HEK293 (cell line): ENCODE data around the gene CHRNA7.

Experiments
- CTCF ChIA-PET: fragments of 350-600 bp; formaldehyde crosslinking; extraction: SDS; loops from one replicate; lab custom pipeline; 2021; ENCODE audit warnings: antibody characterized with exemption; lab: Yijun Ruan, JAX
- POLR2A ChIA-PET: fragments of 300-600 bp; formaldehyde crosslinking; extraction: SDS; loops from one replicate; lab custom pipeline; 2020; ENCODE audit warnings: antibody characterized with exemption, inconsistent platforms; lab: Yijun Ruan, JAX
- H3K27ac ChIP-seq: fragments of 200-500 bp; sonication (Bioruptor generic); 2 replicates; pipeline ENCODE4 v1.5.1; 2014; ENCODE audit warnings: low read depth, low read length, control low read depth, inconsistent platforms; ENCODE audit errors: extremely low read depth
- H3K36me3 ChIP-seq, 2 experiments: fragments of 200-500 bp in 1 of 2; sonication (Bioruptor generic) in 1 of 2; 1 replicate in 1 of 2; 2 replicates in 1 of 2; pipeline ENCODE4 v1.5.1; 2014 to 2017; ENCODE audit warnings: inconsistent platforms in 2 of 2, low read length in 2 of 2; ENCODE audit not compliant: control insufficient read depth in 2 of 2, insufficient read depth in 1 of 2
- H3K4me1 ChIP-seq: fragments of 200-500 bp; sonication (Bioruptor generic); 2 replicates; pipeline ENCODE4 v1.5.1; 2014; ENCODE audit warnings: mild to moderate bottlenecking, low read length, inconsistent platforms; ENCODE audit not compliant: control insufficient read depth, insufficient read depth
- H3K4me3 ChIP-seq: 2 replicates; pipeline ENCODE4 v1.5.1; 2011; ENCODE audit warnings: low read depth, mild to moderate bottlenecking, control low read depth, low read length, moderate library complexity
- H3K9me3 ChIP-seq: fragments of 200-500 bp; sonication (Bioruptor generic); 2 replicates; pipeline ENCODE4 v1.5.1; 2014; ENCODE audit warnings: low read depth, low read length, inconsistent platforms; ENCODE audit not compliant: control insufficient read depth, insufficient read depth
- GLI4 ChIP-seq: fragments of 450-650 bp; formaldehyde crosslinking; IDR thresholded peaks from 2 replicates; pipeline ENCODE4 v1.5.1; 2016; ENCODE audit warnings: missing biosample characterization, missing genetic modification characterization
- KLF16 ChIP-seq: fragments of 450-650 bp; formaldehyde crosslinking; IDR thresholded peaks from 2 replicates; pipeline ENCODE4 v1.5.1; 2017; ENCODE audit warnings: missing biosample characterization, missing genetic modification characterization
- SETDB1 ChIP-seq: IDR thresholded peaks from one replicate; pipeline ENCODE4 v1.6.1; 2017; ENCODE audit warnings: mild to moderate bottlenecking, low read length, moderate library complexity, mixed read lengths; ENCODE audit not compliant: insufficient read length
- SP2 ChIP-seq: fragments of 450-650 bp; formaldehyde crosslinking; IDR thresholded peaks from 2 replicates; pipeline ENCODE4 v1.5.1; 2016; ENCODE audit warnings: missing biosample characterization, missing genetic modification characterization
- ZBTB20 ChIP-seq: fragments of 450-650 bp; formaldehyde crosslinking; IDR thresholded peaks from 2 replicates; pipeline ENCODE4 v1.5.1; 2016; ENCODE audit warnings: missing biosample characterization, missing genetic modification characterization
- ZBTB21 ChIP-seq: fragments of 450-650 bp; formaldehyde crosslinking; IDR thresholded peaks from 2 replicates; pipeline ENCODE4 v1.5.1; 2017; ENCODE audit warnings: missing biosample characterization, missing genetic modification characterization
- ZBTB8A ChIP-seq: fragments of 450-650 bp; formaldehyde crosslinking; IDR thresholded peaks from 2 replicates; pipeline ENCODE4 v1.5.1; 2016; ENCODE audit warnings: missing biosample characterization, missing genetic modification characterization
- ZNF16 ChIP-seq: fragments of 450-650 bp; formaldehyde crosslinking; IDR thresholded peaks from 2 replicates; pipeline ENCODE4 v1.5.1; 2016; ENCODE audit warnings: low read depth, missing biosample characterization, missing genetic modification characterization
- ZNF354C ChIP-seq: fragments of 450-650 bp; formaldehyde crosslinking; IDR thresholded peaks from 2 replicates; pipeline ENCODE4 v1.5.1; 2016; ENCODE audit warnings: missing biosample characterization, missing genetic modification characterization, low read depth, borderline replicate concordance
- ZNF391 ChIP-seq: fragments of 450-650 bp; formaldehyde crosslinking; IDR thresholded peaks from 2 replicates; pipeline ENCODE4 v1.5.1; 2016; ENCODE audit warnings: low read depth, missing biosample characterization, missing genetic modification characterization, borderline replicate concordance
- ZNF623 ChIP-seq: fragments of 450-650 bp; formaldehyde crosslinking; IDR thresholded peaks from 2 replicates; pipeline ENCODE4 v1.5.1; 2016; ENCODE audit warnings: missing biosample characterization, missing genetic modification characterization
- ZNF677 ChIP-seq: fragments of 450-650 bp; IDR thresholded peaks from 2 replicates; pipeline ENCODE4 v1.5.0; 2018; ENCODE audit warnings: missing biosample characterization, mild to moderate bottlenecking, missing genetic modification characterization, moderate library complexity
- ZNF791 ChIP-seq: fragments of 450-650 bp; formaldehyde crosslinking; IDR thresholded peaks from 2 replicates; pipeline ENCODE4 v1.5.1; 2016; ENCODE audit warnings: missing biosample characterization, missing genetic modification characterization
- ZNF792 ChIP-seq: fragments of 450-650 bp; formaldehyde crosslinking; IDR thresholded peaks from 2 replicates; pipeline ENCODE4 v1.5.1; 2016; ENCODE audit warnings: missing biosample characterization, missing genetic modification characterization
- TF ChIP-seq, protein P1 (sequence below): fragments of 450-650 bp; formaldehyde crosslinking; IDR thresholded peaks from 2 replicates; pipeline ENCODE4 v1.5.1; 2016; ENCODE audit warnings: missing biosample characterization, missing genetic modification characterization
- TF ChIP-seq, protein P2 (sequence below): fragments of 450-650 bp; formaldehyde crosslinking; IDR thresholded peaks from 2 replicates; pipeline ENCODE4 v1.5.1; 2016; ENCODE audit warnings: missing biosample characterization, missing genetic modification characterization
- TF ChIP-seq, protein P3 (sequence below): fragments of 450-650 bp; formaldehyde crosslinking; IDR thresholded peaks from 2 replicates; pipeline ENCODE4 v1.5.1; 2016; ENCODE audit warnings: missing biosample characterization, missing genetic modification characterization
- TF ChIP-seq, protein P4 (sequence below): fragments of 450-650 bp; IDR thresholded peaks from 2 replicates; pipeline ENCODE4 v1.5.1; 2018; ENCODE audit warnings: missing biosample characterization, mild to moderate bottlenecking, missing genetic modification characterization
- TF ChIP-seq, protein P5 (sequence below): fragments of 450-650 bp; formaldehyde crosslinking; IDR thresholded peaks from 2 replicates; pipeline ENCODE4 v1.5.1; 2016; ENCODE audit warnings: missing biosample characterization, missing genetic modification characterization
- TF ChIP-seq, protein P6 (sequence below): fragments of 450-650 bp; formaldehyde crosslinking; IDR thresholded peaks from 2 replicates; pipeline ENCODE4 v1.5.0; 2017; ENCODE audit warnings: missing biosample characterization, missing genetic modification characterization, borderline replicate concordance
- TF ChIP-seq, protein P7 (sequence below): fragments of 450-650 bp; formaldehyde crosslinking; IDR thresholded peaks from 2 replicates; pipeline ENCODE4 v1.5.1; 2016; ENCODE audit warnings: missing biosample characterization, missing genetic modification characterization
- TF ChIP-seq, protein P8 (sequence below): fragments of 450-650 bp; formaldehyde crosslinking; IDR thresholded peaks from 2 replicates; pipeline ENCODE4 v1.5.1; 2016; ENCODE audit warnings: missing biosample characterization, missing genetic modification characterization

The CHRNA7 gene

DNA sequence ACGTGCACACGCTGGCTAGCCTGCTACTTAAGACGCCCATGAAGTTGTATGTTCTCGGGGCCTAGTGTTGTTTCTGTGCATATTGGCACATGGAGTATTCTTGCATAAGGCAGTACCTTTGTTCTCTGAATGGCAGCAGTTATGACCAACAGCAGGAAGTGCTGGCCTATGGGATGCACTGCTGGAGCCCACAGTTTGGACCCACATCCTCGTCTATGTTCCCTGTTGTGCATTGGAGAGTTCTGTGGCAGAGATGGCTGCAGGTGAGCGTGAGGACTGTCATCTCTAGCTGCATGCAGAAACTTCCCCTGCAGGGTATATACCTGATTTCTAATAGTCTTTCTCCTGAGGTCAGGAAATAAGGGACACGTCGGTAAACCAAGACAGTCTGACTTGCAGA lies 81.8 kb downstream of the CHRNA7 start:
- CTCF ChIA-PET: no interaction called here
- POLR2A ChIA-PET: no interaction called here
- no peaks in the 10 kb centered on the region for H3K9me3 ChIP-seq
- TF ChIP-seq, protein P1, sequence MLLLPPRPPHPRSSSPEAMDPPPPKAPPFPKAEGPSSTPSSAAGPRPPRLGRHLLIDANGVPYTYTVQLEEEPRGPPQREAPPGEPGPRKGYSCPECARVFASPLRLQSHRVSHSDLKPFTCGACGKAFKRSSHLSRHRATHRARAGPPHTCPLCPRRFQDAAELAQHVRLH (tag by site-specific recombination): no peak
- TF ChIP-seq ZBTB21 (tag by site-specific recombination) (no peak), ZNF791 (no peak), SETDB1 (no peak), ZBTB8A (tag by site-specific recombination) (no peak), KLF16 (tag by site-specific recombination) (no peak), SP2 (tag by site-specific recombination) (no peak), ZNF391 (tag by site-specific recombination) (no peak), ZNF16 (tag by site-specific recombination) (no peak), ZNF354C (tag by site-specific recombination) (no peak)
- TF ChIP-seq, protein P2, sequence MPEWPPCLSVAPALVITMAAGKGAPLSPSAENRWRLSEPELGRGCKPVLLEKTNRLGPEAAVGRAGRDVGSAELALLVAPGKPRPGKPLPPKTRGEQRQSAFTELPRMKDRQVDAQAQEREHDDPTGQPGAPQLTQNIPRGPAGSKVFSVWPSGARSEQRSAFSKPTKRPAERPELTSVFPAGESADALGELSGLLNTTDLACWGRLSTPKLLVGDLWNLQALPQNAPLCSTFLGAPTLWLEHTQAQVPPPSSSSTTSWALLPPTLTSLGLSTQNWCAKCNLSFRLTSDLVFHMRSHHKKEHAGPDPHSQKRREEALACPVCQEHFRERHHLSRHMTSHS (tag by site-specific recombination): no peak
- TF ChIP-seq, protein P3, sequence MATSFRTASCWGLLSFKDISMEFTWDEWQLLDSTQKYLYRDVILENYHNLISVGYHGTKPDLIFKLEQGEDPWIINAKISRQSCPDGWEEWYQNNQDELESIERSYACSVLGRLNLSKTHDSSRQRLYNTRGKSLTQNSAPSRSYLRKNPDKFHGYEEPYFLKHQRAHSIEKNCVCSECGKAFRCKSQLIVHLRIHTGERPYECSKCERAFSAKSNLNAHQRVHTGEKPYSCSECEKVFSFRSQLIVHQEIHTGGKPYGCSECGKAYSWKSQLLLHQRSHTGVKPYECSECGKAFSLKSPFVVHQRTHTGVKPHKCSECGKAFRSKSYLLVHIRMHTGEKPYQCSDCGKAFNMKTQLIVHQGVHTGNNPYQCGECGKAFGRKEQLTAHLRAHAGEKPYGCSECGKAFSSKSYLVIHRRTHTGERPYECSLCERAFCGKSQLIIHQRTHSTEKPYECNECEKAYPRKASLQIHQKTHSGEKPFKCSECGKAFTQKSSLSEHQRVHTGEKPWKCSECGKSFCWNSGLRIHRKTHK (tag by site-specific recombination): no peak
- TF ChIP-seq, protein P4, sequence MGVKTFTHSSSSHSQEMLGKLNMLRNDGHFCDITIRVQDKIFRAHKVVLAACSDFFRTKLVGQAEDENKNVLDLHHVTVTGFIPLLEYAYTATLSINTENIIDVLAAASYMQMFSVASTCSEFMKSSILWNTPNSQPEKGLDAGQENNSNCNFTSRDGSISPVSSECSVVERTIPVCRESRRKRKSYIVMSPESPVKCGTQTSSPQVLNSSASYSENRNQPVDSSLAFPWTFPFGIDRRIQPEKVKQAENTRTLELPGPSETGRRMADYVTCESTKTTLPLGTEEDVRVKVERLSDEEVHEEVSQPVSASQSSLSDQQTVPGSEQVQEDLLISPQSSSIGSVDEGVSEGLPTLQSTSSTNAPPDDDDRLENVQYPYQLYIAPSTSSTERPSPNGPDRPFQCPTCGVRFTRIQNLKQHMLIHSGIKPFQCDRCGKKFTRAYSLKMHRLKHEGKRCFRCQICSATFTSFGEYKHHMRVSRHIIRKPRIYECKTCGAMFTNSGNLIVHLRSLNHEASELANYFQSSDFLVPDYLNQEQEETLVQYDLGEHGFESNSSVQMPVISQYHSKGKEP (tag by site-specific recombination): no peak
- TF ChIP-seq, protein P5, sequence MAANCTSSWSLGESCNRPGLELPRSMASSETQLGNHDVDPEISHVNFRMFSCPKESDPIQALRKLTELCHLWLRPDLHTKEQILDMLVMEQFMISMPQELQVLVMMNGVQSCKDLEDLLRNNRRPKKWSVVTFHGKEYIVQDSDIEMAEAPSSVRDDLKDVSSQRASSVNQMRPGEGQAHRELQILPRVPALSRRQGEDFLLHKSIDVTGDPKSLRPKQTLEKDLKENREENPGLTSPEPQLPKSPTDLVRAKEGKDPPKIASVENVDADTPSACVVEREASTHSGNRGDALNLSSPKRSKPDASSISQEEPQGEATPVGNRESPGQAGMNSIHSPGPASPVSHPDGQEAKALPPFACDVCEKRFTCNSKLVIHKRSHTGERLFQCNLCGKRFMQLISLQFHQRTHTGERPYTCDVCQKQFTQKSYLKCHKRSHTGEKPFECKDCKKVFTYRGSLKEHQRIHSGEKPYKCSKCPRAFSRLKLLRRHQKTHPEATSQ (tag by site-specific recombination): no peak
- no peaks in the 10 kb centered on the region for H3K4me1 ChIP-seq
- no peak overlapping the region for H3K27ac ChIP-seq
- H3K36me3 ChIP-seq: no peaks in the 10 kb centered on the region
- no peak overlapping the region for H3K4me3 ChIP-seq

DNA sequence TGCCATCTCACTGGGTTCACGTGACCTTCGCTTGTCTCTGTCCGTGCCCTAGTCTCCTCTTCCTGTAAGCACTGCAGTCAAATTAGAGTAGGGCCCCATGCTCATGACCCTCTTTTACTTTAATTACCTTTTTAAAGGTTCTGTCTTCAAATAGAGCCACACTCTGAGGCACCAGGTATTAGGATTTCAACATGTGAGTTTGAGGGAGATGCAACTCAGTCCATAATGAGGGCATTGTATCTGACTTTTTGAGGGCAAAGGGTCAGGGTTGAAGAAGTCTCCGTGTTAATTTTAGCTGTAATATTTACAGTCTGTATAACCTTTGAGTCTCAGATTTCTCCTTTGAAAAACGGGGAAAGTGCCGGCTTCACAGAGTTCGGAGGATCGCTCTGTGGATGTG lies 82.9 kb downstream of the CHRNA7 start:
- no peaks in the 10 kb centered on the region for H3K4me1 ChIP-seq
- ChIA-PET POLR2A (no interaction called here), CTCF (no interaction called here)
- no peaks in the 10 kb centered on the region for H3K9me3 ChIP-seq
- H3K27ac ChIP-seq: no peak overlapping the region
- no peak overlapping the region for H3K4me3 ChIP-seq
- no peaks in the 10 kb centered on the region for H3K36me3 ChIP-seq
- TF ChIP-seq ZBTB20 (no peak), SP2 (tag by site-specific recombination) (no peak), GLI4 (tag by site-specific recombination) (no peak), ZNF623 (tag by site-specific recombination) (no peak), ZNF677 (tag by site-specific recombination) (no peak), ZNF792 (no peak)
- TF ChIP-seq, protein P6, sequence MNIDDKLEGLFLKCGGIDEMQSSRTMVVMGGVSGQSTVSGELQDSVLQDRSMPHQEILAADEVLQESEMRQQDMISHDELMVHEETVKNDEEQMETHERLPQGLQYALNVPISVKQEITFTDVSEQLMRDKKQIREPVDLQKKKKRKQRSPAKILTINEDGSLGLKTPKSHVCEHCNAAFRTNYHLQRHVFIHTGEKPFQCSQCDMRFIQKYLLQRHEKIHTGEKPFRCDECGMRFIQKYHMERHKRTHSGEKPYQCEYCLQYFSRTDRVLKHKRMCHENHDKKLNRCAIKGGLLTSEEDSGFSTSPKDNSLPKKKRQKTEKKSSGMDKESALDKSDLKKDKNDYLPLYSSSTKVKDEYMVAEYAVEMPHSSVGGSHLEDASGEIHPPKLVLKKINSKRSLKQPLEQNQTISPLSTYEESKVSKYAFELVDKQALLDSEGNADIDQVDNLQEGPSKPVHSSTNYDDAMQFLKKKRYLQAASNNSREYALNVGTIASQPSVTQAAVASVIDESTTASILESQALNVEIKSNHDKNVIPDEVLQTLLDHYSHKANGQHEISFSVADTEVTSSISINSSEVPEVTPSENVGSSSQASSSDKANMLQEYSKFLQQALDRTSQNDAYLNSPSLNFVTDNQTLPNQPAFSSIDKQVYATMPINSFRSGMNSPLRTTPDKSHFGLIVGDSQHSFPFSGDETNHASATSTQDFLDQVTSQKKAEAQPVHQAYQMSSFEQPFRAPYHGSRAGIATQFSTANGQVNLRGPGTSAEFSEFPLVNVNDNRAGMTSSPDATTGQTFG: no peak
- TF ChIP-seq, protein P7, sequence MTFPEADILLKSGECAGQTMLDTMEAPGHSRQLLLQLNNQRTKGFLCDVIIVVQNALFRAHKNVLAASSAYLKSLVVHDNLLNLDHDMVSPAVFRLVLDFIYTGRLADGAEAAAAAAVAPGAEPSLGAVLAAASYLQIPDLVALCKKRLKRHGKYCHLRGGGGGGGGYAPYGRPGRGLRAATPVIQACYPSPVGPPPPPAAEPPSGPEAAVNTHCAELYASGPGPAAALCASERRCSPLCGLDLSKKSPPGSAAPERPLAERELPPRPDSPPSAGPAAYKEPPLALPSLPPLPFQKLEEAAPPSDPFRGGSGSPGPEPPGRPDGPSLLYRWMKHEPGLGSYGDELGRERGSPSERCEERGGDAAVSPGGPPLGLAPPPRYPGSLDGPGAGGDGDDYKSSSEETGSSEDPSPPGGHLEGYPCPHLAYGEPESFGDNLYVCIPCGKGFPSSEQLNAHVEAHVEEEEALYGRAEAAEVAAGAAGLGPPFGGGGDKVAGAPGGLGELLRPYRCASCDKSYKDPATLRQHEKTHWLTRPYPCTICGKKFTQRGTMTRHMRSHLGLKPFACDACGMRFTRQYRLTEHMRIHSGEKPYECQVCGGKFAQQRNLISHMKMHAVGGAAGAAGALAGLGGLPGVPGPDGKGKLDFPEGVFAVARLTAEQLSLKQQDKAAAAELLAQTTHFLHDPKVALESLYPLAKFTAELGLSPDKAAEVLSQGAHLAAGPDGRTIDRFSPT (tag by site-specific recombination): no peak
- TF ChIP-seq, protein P8, sequence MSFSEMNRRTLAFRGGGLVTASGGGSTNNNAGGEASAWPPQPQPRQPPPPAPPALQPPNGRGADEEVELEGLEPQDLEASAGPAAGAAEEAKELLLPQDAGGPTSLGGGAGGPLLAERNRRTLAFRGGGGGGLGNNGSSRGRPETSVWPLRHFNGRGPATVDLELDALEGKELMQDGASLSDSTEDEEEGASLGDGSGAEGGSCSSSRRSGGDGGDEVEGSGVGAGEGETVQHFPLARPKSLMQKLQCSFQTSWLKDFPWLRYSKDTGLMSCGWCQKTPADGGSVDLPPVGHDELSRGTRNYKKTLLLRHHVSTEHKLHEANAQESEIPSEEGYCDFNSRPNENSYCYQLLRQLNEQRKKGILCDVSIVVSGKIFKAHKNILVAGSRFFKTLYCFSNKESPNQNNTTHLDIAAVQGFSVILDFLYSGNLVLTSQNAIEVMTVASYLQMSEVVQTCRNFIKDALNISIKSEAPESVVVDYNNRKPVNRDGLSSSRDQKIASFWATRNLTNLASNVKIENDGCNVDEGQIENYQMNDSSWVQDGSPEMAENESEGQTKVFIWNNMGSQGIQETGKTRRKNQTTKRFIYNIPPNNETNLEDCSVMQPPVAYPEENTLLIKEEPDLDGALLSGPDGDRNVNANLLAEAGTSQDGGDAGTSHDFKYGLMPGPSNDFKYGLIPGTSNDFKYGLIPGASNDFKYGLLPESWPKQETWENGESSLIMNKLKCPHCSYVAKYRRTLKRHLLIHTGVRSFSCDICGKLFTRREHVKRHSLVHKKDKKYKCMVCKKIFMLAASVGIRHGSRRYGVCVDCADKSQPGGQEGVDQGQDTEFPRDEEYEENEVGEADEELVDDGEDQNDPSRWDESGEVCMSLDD (tag by site-specific recombination): no peak
